NCI-H82 treated with DMSO at 0.1 percent for 48 hours (cell line): ENCODE results near the gene POC1B.

Experiments used
- DNase-seq: peaks from one replicate; lab custom pipeline; 2025; ENCODE audit not compliant: unreplicated experiment; lab: John Stamatoyannopoulos, UW

POC1B gene

GRCh38 chr12:89390802-89391673 is 134.8 kb downstream of the POC1B start:
- no peak for DNase-seq

GRCh38 chr12:89389755-89390661 is 135.8 kb downstream of the POC1B start:
- DNase-seq, result no peak

- no peak for DNase-seq
Observed at GRCh38 chr12:89386138-89386537, 139.7 kb downstream of the POC1B start.

- no peak for DNase-seq
Observed at GRCh38 chr12:89384807-89385206, 141.0 kb downstream of the POC1B start.

- DNase-seq, result no peak
Observed at GRCh38 chr12:89384050-89384758, 141.6 kb downstream of the POC1B start.

GRCh38 chr12:89383235-89384049 is 142.4 kb downstream of the POC1B start:
- DNase-seq, result no peak

- no peak for DNase-seq
Observed at GRCh38 chr12:89382328-89382727, 143.5 kb downstream of the POC1B start.

GRCh38 chr12:89379839-89380467 is 145.9 kb downstream of the POC1B start:
- no peak for DNase-seq

- no peak for DNase-seq
Observed at GRCh38 chr12:89379148-89379838, 146.6 kb downstream of the POC1B start.

- DNase-seq, result no peak
Observed at GRCh38 chr12:89376844-89377243, 149.0 kb downstream of the POC1B start.

GRCh38 chr12:89376202-89376529 is 149.7 kb downstream of the POC1B start:
- no peak for DNase-seq

GRCh38 chr12:89373763-89374572 is 151.9 kb downstream of the POC1B start:
- no peak for DNase-seq

- DNase-seq, result no peak
Observed at GRCh38 chr12:89372584-89373370, 153.1 kb downstream of the POC1B start.

- no peak for DNase-seq
Observed at GRCh38 chr12:89370850-89371249, 155.0 kb downstream of the POC1B start.

GRCh38 chr12:89370421-89370831 is 155.4 kb downstream of the POC1B start:
- no peak for DNase-seq
